Spleen (tissue), 11 donors: Measurements from ENCODE around the gene TAF8. TPM values are rescaled to one million over a fixed set of nuclear protein-coding genes. Genes with fewer than 3 reads are reported as not detected.

ENCODE experiments used
- DNase-seq: peaks from one replicate; pipeline ENCODE4 v3.0.0-alpha.2; 2020
- H3K27ac ChIP-seq, 8 donors: fragments of 200-600 bp; sonication (generic) in 7 of 8; 1 replicate in 4 of 8; 2 replicates in 4 of 8; pipeline versions ENCODE4 v1.5.0 to v1.8.0; 2016 to 2021; ENCODE audit warnings: inconsistent platforms in 4 of 8, mild to moderate bottlenecking in 4 of 8, moderate library complexity in 1 of 8
- H3K27me3 ChIP-seq, 7 donors: fragments of 200-600 bp; sonication (generic) in 6 of 7; replicated peaks in 1 of 7; 1 replicate in 4 of 7; 2 replicates in 3 of 7; pipeline versions ENCODE4 v1.5.0 to v1.8.0; 2016 to 2021; ENCODE audit warnings: inconsistent platforms in 3 of 7, mild to moderate bottlenecking in 1 of 7
- H3K36me3 ChIP-seq, 6 donors: fragments of 200-600 bp; sonication (generic) in 5 of 6; 1 replicate in 4 of 6; 2 replicates in 2 of 6; pipeline versions ENCODE4 v1.5.0 to v1.8.0; 2016 to 2021; ENCODE audit warnings: inconsistent platforms in 2 of 6
- H3K4me1 ChIP-seq, 6 donors: fragments of 200-600 bp; sonication (generic) in 5 of 6; 1 replicate in 3 of 6; 2 replicates in 3 of 6; pipeline versions ENCODE4 v1.5.0 to v1.8.0; 2016 to 2021; ENCODE audit warnings: inconsistent platforms in 3 of 6
- H3K4me3 ChIP-seq, 8 donors: fragments of 200-600 bp; sonication (generic) in 7 of 8; 1 replicate in 4 of 8; 2 replicates in 4 of 8; pipeline versions ENCODE4 v1.5.0 to v1.8.0; 2016 to 2021; ENCODE audit warnings: inconsistent platforms in 4 of 8, mild to moderate bottlenecking in 4 of 8, moderate library complexity in 2 of 8
- H3K9me3 ChIP-seq, 8 donors: fragments of 200-600 bp; sonication (generic) in 7 of 8; 1 replicate in 4 of 8; 2 replicates in 4 of 8; pipeline versions ENCODE4 v1.5.0 to v1.8.0; 2016 to 2021; ENCODE audit warnings: inconsistent platforms in 4 of 8
- CTCF ChIP-seq, 11 experiments: fragments of 200-600 bp in 7 of 11; fragments of 450-650 bp in 4 of 11; sonication (generic) in 4 of 11; IDR thresholded peaks in 8 of 11; conservative IDR thresholded peaks in 3 of 11; 1 replicate in 7 of 11; 2 replicates in 4 of 11; pipeline versions ENCODE4 v1.4.0 to v1.8.0; 2016 to 2021; ENCODE audit warnings: antibody characterized with exemption in 11 of 11, inconsistent platforms in 4 of 11, mild to moderate bottlenecking in 1 of 11
- POLR2A ChIP-seq, 3 donors: fragments of 450-650 bp; IDR thresholded peaks; one replicate each; pipeline ENCODE4 v1.5.1; 2017; ENCODE audit warnings: antibody characterized with exemption in 3 of 3, mild to moderate bottlenecking in 1 of 3
- POLR2AphosphoS5 ChIP-seq, 3 donors: sonication (generic); formaldehyde crosslinking; IDR thresholded peaks; one replicate each; pipeline ENCODE4 v1.5.1; 2017; ENCODE audit warnings: antibody characterized with exemption in 3 of 3
- WGBS, 5 donors: extraction: QIAGEN DNeasy Blood & Tissue Kit in 3 of 5; methylation state at CpG; one replicate each; pipeline versions ENCODE4 v1.1.5 to v1.1.7; 2013 to 2018; 5-methylcytosine and 5-hydroxymethylcytosine counted together
- intact Hi-C: fragments of 100-400 bp; cut with DNase I; formaldehyde crosslinking; loops from one replicate; pipeline ENCODE4 v1.15.0; 2023; ENCODE audit warnings: low total_unique reads
- polyA plus RNA-seq, 3 donors: library from polyadenylated mRNA; stranded (reverse); fragments of 200-250 nt; gene quantifications; one replicate each; pipeline ENCODE4 v1.2.1, GENCODE V29; 2013
- total RNA-seq, 7 donors: library from RNA; depleted of rRNA in 3 of 7; stranded (reverse); fragments of >200 nt in 3 of 7; fragmentation: NEBNext Ultra II Directional in 4 of 7; extraction: Animal tissue kit (Norgen Biotek cat#: 25700) in 4 of 7; gene quantifications; one replicate each; pipeline versions ENCODE4 v1.1.0 to v1.2.1, GENCODE V29; 2016 to 2021
- donor health status: healthy with polysubstance abuse.
- donor health status: DM: no; HTN: no; CAD: no; lungs with moderate emphysema.
- donor health status: DM: no; HTN: no; CAD: no.
- donor health status: Bipolar disorder and iron deficiency.
- donor health status: healthy.
- donor health status: DM: no; HTN: no; CAD: no.
- donor health status: DM: yes; HTN: yes; CAD: no.

The TAF8 gene
- total and polyA plus RNA-seq, 10 donors = 8.2 to 56.3 (median 35.4) TPM

GRCh38 chr6:42110683-42111082, 60.4 kb downstream of the TAF8 start:
- DNase-seq = no peak
- 74 to 85% (median 79%) methylated on average over 3 of the region's 3 CpGs for WGBS, 5 donors
- Histone ChIP-seq H3K4me1 (no peaks in the 10 kb centered on the region), H3K4me3 (no peak overlapping the region), H3K27ac (no peak overlapping the region), H3K9me3 (peaks cover 0 to 12% (median 4%) of the 10 kb centered on the region in 8 donors), H3K36me3 (no peaks in the 10 kb centered on the region), H3K27me3 (peaks cover 0 to 9% (median 0%) of the 10 kb centered on the region in 7 donors)
- TF ChIP-seq CTCF (IDR thresholded peaks at IDR 0.05 in 8 of 11, conservative IDR thresholded peaks at IDR 0.05 in 3 of 11) (no peak), POLR2A (IDR thresholded peaks at IDR 0.05) (no peak), POLR2AphosphoS5 (IDR thresholded peaks at IDR 0.05) (no peak)
- intact Hi-C loops = no loop called here

GRCh38 chr6:42112351-42112750, 62.0 kb downstream of the TAF8 start:
- peaks cover 0 to 12% (median 4%) of the 10 kb centered on the region in 8 donors for H3K9me3 ChIP-seq
- DNase-seq = no peak
- H3K36me3 ChIP-seq = no peaks in the 10 kb centered on the region
- intact Hi-C loops = no loop called here
- TF ChIP-seq POLR2A (IDR thresholded peaks at IDR 0.05) (no peak), POLR2AphosphoS5 (IDR thresholded peaks at IDR 0.05) (no peak), CTCF (IDR thresholded peaks at IDR 0.05 in 8 of 11, conservative IDR thresholded peaks at IDR 0.05 in 3 of 11) (no peak)
- H3K27me3 ChIP-seq = peaks cover 0 to 9% (median 0%) of the 10 kb centered on the region in 7 donors
- WGBS, 5 donors = 90 to 100% (median 91%) methylated on average over 1 of the region's 1 CpG
- H3K27ac ChIP-seq = no peak overlapping the region
- H3K4me1 ChIP-seq = no peaks in the 10 kb centered on the region
- no peak overlapping the region for H3K4me3 ChIP-seq

- Histone ChIP-seq H3K9me3 (peaks cover 0 to 12% (median 4%) of the 10 kb centered on the region in 8 donors), H3K36me3 (no peaks in the 10 kb centered on the region), H3K4me3 (no peak overlapping the region), H3K27me3 (peaks cover 0 to 9% (median 0%) of the 10 kb centered on the region in 7 donors), H3K27ac (no peak overlapping the region), H3K4me1 (no peaks in the 10 kb centered on the region)
- 71 to 88% (median 78%) methylated on average over 4 to 5 of the region's 5 CpGs for WGBS, 5 donors
- no peak for DNase-seq
- intact Hi-C loops = no loop called here
- TF ChIP-seq CTCF (IDR thresholded peaks at IDR 0.05 in 8 of 11, conservative IDR thresholded peaks at IDR 0.05 in 3 of 11) (no peak), POLR2A (IDR thresholded peaks at IDR 0.05) (no peak), POLR2AphosphoS5 (IDR thresholded peaks at IDR 0.05) (no peak)
These were observed 63.8 kb downstream of the TAF8 start for GRCh38 chr6:42113936-42114636.

- intact Hi-C loops = no loop called here
- Histone ChIP-seq H3K4me1 (no peaks in the 10 kb centered on the region), H3K9me3 (no peaks in the 10 kb centered on the region), H3K27me3 (peaks cover 0 to 6% (median 0%) of the 10 kb centered on the region in 7 donors), H3K27ac (no peak overlapping the region), H3K36me3 (no peaks in the 10 kb centered on the region), H3K4me3 (no peak overlapping the region)
- no peak for DNase-seq
- WGBS, 5 donors = 68 to 92% (median 88%) methylated on average over 3 of the region's 3 CpGs
- TF ChIP-seq POLR2A (IDR thresholded peaks at IDR 0.05) (no peak), POLR2AphosphoS5 (IDR thresholded peaks at IDR 0.05) (no peak), CTCF (IDR thresholded peaks at IDR 0.05 in 8 of 11, conservative IDR thresholded peaks at IDR 0.05 in 3 of 11) (no peak)
These were observed 67.5 kb downstream of the TAF8 start for GRCh38 chr6:42117843-42118161.
